ENCODE measurements around the gene NUDT16L1. TPM values are rescaled to one million over a fixed set of nuclear protein-coding genes. Genes with fewer than 3 reads are reported as not detected.

NUDT16L1 gene
- polyA plus RNA-seq, 10 donors = 15.9 to 28.0 (median 21.2) TPM

DNA sequence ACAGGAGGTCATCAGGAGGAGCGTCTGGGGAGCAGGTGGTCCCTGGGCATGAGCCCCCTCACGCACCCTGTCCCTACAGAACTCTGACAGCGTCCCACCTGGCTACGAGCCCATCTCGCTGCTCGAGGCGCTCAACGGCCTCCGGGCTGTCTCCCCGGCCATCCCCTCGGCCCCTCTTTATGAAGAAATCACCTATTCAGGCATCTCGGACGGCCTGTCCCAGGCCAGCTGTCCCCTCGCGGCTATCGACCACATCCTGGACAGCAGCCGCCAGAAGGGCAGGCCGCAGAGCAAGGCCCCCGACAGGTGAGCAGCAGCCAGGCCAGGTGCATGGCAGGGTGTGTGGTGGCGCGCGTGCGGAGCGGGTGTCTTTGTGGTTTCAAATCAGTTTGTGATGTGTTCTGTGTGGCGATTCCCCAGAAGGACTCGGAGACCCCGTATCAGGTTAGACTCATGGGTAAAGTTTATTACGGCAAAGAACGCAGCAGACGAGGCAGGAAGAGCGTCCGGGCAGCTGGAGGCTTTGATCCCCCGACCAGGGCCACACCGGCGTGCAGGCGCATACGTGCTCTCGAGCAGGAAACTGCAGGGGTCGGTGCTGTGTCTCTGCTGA is 11.8 kb upstream of the NUDT16L1 start:
- DNase-seq = no peak

DNA sequence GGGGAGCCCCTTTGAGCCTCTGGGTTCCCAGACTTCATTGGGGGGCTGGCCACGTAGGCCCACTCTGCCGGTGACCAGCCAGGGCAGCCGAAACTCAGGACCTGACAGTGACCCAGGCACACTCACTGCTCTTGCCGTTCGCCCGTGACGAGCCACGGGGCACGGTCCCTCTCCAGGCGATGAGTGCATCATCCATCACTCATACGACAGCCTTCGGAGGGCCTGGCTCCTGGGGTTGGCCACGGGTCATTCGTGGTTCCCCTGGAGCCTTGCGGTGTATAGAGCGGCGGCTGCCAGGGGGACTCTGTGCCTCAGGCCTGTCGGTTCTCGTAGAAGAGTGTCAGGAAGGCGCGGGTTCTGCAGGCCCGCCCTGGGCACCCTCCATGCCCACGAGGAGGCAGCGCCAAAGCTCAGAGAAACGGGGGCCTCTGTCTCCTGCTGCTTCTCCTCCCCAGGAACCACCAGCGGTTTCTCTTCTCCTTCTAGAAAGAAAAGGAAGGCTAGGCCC is 11.2 kb upstream of the NUDT16L1 start:
- no peak for DNase-seq

DNA sequence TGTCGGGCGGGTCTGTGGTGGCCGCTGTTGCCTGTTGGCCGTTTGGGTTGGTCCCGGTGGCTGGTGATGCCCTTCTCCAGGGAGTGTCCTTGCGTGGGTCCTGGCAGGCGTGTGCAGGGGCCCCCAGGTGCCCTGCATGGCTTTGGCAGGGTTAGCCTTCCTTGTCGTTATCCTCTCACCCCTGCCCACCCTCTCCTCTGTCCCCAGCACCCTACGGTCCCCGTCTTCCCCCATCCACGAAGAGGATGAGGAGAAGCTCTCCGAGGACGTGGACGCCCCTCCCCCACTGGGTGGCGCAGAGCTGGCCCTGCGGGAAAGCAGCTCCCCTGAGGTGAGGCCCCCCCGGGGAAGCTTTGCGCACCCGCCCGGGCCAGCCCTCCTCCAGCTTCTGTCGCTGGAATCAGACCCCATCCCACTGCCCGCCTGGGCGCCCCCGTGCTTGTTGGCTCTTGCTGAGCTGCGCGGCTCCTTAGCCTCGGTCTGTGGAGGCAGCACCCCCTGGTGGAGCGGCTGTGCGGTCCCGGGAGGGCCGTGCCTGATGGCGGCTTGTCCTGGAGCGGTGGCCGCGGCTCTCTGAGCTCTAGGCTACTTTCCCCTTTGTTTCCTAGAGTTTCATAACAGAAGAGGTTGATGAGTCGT is 10.6 kb upstream of the NUDT16L1 start:
- no peak for DNase-seq

DNA sequence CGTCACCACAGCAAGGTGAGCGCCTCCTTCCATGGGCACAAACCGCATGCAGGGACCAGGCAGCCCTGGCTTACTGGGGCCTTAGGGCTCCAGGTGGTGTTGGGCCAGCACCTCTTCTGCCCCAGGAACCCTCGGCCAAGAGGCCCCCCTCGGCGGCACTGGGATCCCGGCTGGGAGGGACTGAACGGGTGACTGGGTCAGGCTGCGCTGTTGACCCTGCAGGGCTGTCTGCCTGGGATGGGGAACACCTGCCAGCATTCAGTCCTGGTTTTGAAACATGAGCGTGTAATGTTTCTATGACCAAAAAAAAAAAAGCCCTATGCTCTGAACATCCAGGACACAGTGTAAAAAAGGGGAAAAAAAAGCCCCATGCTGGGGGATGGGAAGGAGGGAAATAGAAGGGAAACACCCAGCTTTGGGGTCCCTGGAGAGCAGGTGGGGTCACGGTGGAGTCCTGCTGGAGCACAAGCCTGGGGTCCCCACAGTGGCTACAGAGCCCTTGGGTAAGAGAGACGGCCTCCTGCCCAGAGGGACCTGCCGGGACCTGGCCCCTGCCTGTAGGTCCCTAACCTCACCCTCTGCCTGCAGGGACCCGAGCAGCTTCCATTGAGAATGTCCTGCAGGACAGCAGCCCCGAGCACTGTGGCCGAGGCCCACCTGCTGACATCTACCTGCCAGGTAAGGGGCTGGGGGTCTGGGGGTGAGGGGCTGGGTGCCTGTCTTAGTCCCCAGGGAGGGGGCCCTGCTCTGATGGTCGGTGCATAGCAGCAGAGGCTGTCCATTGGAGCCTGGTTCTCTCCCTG is 9.9 kb upstream of the NUDT16L1 start:
- DNase-seq = no peak

DNA sequence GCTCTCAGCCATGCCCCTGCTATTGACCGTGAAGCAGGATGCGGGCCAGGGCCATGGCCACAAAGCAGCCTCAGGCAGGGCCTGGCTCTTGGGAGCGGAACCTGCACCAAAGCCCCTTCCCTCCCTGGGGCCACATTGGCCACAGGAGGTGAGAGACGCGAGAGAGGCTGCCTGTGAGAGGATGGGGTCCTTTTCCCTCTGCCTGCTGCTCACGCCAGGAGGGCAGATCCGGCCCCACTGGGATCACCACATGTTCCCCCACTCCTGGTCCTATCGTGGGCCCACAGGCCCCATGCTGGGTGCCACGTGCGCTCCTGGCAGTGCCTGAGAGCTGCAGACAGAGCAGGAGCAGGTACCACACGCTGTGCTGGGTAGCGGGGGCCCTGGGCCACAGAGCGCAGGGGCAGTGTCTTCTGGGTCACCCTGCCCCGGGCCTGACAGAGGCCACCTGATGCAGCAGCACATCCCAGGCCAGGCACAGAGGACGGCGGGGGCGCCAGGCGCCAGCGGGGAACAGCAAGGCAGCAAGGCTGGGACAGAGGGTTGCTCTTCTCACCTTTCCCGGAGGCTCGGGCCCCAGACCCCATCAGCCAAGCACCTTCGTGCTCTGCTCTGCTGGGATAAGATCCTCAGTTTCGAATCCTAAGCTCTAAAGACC is 9.2 kb upstream of the NUDT16L1 start:
- DNase-seq = no peak

DNA sequence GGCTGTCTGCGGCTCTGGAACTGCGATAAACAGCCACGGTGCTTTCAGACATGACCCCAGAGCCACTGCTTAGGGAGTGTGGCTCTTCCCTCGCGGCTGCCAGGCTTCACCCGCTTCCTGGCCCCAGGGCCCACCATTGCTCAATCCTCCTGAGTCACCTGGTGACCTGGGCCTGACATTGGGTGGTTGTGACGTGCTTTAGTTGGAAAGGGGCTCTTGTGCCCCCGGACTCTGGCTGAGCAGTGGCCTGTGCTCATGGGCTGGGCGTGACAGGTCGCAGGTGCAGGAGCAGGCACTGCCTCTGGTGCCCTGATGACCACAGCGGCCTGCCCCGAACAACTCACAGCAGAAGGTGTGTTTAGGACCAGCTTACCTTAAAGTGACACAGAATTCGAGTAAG is 8.6 kb upstream of the NUDT16L1 start:
- no peak for DNase-seq

DNA sequence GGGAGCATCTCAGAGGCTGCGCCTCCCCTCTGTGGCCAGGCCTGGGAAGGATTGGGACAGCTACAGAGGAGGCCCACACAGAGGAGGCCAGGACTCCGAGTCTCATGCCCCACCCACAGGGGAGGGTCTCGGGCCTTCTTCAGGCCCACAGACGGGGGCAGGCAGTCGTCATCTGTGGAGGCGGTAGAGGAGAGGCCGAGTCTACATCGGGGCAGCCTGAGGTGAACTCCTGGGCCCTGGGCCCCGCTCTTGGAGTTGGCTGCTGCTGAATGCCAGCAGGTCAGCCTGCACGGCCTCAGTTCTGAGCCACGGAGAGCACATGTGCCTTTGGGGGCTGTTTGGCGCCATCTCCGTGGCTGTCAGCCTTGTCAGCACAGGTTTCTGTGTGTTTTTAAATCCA is 8.1 kb upstream of the NUDT16L1 start:
- no peak for DNase-seq

DNA sequence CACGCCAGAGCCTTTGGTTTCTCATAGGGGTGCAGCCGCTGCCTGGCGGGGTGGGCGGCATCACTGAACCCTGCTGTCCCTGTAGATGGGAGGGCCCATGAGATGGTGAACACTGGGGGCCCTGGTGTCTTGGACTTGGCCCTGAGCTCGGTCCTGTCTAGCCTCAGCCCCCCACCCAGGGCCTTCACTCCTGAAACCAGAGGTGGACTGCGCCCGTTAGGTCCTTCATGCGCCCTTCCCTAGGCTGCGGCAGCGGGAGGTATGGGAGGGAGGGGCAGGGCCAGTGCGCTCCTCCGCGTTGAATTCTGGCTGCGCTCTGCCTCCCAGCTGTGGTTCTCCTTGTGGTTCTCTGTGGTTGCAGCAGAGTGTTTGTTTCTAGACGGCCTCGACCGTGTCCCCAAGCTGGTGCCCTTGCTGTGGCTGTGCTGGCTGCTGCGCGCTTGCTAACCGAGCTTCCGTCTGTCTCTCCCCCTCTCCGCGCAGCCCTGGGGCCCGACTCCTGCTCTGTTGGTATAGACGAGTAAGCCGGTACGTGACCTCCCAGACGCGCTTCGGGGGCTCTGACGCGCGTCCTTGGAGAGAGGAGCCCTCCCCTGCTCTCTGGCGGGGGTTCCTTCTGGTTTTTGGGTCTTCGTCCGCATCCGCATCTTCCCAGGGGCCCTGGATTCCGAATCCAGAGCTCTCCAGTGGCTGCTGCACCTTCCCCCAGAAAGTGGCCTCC is 7.4 kb upstream of the NUDT16L1 start:
- no peak for DNase-seq

DNA sequence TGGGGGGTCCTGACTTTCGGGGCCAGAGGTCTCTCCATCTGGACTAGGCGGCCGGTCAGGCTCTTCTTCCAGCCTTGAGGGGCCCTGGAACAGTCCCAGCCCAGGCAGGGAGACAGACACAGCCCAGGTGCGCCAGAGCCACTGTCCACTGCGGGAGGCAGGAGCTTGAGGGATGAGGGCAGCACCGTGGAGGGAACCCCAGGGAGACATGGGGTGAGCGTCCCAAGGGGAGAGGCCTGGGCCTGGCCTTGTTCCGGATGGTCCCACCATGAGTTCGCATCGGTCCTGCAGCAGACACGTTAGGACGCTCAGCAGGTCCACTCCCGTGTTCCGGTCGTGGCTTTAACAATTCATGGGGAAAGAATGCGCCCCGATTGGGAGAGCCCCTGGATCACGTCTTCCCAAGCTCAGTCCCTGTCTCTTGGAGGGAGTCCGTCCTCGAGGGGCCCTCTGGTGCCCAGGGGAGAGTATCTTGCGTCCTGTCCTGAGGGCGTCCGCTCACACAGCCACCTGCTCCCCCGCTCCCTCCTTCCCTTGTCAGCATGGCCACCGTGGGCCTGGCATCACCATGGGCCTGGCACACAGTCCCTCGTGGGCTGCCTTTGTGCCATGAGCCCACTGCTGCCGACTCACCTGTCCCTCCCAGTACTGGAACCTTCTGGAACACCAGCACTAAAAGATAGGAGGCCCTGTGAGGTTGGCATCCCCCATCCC is 6.7 kb upstream of the NUDT16L1 start:
- DNase-seq = no peak

DNA sequence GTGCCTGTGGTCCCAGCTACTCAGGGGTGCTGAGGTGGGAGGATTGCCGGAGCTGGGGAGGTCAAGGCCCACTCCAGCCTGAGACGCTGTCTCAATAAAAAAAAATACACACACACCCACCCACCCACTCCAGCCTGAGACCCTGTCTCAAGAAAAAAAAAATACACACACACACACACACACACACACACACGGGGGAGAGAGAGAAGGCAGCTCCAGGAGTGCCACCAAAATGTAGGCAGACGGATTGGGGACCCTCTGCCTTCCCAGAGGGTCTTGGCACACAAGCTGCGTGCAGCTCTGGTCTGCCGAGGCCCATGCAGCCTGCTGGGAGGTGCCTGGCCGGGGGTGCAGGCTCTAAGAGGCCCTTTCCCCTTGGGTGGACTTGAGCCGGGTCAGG is 5.9 kb upstream of the NUDT16L1 start:
- DNase-seq = no peak

DNA sequence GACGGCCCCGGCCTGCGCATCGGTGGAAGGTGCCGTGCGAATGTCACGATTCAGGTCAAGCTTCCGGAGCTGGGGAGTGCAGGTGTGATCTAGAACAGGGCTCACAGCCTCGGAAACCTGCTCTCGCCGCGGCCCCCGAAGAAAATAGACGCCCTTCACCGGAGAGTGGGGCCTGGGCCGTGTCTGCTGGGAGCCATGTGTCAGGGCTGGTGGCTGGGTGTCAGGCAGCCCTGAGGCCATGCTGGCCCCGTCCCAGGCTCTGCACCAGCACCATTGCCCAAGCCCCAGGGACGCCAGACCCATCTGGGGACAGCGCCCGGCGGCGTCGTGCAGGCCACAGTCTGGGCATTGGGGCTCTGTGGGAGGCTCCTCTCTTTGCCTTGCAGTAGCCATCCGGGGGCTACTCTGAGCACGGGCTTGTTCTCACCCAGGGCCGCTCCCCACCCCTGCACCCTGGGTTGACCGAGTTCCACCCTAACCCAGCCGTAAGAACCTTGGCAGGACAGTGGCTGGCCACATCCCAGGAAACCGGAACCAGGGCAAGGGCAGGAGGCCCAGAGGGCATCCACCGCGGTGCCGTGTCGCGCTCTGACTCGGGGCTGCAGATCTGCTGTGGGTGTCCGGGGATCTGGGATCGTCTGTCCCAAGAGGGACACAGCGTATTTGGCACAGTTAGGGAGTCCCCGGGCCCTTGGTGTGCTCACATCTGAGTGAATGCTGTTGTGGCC is 5.3 kb upstream of the NUDT16L1 start:
- no peak for DNase-seq

DNA sequence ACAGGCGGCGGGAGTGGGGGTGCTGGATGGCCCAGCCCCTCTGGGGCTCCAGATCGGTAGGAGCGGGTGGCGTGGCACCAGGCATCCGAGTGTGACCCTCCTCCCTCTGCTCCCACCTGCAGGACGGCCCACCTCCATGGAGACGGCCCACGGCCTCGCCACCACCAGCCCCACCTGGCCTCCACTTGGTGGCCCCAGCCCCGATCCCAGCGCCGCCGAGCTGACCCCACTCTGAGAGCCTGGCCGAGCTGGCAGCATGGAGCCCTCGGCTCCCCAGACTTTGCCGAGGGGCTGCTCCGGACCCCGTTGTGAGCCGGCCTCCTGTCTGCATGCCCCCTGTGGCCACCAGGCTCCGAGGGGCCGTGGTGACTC is 4.7 kb upstream of the NUDT16L1 start:
- DNase-seq = no peak

DNA sequence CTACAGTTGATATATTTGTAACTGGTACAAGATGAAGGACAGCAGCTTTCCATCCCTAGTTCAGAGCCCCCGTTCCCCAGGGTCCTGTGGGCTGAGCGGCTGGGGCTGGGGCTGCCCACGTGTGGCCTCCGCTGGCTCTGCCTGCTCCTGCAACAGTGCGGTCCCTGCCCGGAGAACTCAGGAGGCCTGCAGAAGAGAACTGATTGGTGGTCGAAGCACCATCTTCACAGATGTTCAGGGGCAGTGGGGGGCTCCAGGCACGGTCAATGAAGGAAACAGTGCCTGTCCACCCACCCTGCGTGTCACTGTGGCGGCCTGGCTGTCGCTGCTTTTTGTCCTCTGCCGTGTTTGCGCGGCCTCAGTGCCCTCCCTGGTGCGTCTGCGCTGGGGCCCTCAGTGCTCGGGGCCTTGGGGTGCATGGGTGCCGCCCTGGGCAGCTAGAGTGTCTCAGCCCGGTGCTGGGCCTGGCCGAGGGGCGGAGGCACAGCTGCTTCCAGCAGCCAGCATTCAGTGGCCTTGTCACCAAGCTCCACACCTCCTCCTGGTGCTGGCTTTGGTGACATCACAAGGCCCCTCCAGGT is 4.2 kb upstream of the NUDT16L1 start:
- DNase-seq = no peak

DNA sequence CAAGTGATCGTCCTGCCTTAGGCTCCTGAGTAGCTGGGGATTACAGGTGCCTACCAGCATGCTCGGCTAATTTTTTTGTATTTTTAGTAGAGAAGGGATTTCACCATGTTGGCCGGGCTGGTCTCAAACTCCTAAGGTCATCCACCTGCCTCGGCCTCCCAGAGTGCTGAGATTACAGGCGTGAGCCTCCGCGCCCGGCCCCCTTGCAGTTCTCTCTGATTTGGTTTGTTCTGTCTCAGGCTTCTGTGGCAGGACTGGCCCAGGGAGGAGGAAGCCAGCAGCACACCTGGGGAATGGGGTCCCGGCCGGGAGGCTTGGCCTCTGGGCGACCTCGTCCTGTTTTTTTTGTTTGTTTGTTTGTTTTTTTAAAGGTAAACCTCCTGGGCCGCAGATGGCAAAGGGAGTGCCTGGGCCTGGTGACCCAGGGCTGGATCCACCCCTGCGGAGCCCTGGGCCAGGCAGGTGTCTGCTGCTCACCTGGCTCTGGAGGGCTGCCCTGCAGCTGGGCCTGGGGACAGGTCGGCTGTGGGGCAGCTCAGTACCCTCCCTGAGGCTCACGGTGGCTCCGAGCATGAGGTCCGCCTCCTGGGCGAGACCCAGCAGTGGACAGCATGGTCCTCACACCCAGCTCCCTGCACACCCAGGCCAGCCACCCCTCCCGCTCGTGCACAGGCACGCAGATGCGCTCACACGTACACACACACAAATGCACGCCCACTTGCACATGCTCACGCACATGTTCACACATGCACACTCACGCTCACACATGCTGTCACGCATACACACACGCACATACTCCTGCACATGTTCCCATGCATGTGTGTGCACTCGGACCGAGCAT is 3.3 kb upstream of the NUDT16L1 start:
- no peak for DNase-seq

DNA sequence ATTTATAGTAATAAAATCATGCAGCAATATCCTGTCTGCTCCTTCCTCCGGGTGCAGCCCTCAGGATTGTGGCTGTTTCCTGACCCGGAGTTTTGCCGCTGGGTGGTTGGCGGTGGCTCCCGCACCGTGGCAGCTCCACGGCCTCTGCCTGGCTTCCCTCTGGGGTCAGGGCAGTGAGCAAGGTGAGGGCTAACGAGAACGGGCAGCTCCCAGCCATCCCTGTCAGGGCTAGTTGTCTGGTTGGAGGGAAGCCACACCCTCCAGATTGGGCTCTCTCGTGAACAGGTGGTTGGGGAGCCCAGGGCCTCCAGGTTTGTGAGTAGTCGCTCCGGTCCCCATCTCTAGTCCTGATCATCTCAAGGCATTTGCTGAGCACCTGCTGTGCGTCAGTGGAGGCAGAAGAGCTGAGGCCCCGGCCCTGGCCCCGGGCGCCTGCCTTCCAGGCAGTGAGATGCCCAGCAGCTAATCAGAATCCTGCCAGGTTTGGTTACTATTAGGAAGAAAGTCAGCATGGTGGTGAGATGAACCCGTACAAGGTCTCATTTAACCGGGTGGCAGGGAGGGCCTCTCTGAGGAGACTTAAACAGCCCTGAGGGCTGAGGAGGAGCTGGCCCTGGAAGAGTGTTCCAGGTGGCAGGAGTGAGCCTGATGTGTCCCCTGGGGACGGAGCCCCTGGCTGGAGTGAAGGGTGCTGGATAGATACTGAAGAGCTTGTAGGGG is 2.3 kb upstream of the NUDT16L1 start:
- no peak for DNase-seq

DNA sequence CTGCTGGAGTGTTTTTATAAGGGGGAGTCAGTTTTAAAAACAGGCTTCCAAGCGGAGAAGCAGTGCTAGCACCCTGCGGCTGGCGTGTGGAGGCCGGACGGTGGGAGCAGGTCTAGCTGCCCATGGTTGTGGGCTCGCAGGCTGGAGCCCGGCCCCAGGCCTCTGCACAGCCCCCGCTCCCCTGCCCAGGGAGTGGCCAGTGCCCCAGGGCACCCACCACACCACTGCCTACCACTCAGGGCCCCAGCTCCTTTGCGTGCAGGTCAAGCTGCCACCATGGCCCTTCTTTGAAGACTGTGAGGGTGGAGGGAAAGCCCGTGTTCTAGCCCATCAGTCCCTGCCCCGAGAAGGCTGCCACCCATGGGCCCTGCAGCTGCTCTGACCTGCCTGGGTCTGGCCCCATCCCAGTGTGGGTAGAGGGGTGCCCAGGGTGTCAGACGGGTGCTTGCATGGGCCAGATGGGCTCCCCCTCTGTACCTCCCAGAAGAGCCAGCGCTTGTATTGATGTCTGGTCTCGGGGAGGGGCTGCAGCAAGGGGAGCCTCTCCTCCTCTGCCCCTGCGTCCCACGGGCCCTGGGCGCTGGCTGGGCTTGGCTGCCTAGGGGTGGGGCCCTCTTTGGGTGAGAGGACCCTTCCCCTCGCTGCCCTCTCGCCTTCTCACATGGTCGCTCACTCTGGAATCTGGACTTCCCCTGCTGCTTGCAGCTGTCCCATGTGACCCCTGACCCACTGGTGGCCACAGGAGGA is 1.5 kb upstream of the NUDT16L1 start:
- no peak for DNase-seq

DNA sequence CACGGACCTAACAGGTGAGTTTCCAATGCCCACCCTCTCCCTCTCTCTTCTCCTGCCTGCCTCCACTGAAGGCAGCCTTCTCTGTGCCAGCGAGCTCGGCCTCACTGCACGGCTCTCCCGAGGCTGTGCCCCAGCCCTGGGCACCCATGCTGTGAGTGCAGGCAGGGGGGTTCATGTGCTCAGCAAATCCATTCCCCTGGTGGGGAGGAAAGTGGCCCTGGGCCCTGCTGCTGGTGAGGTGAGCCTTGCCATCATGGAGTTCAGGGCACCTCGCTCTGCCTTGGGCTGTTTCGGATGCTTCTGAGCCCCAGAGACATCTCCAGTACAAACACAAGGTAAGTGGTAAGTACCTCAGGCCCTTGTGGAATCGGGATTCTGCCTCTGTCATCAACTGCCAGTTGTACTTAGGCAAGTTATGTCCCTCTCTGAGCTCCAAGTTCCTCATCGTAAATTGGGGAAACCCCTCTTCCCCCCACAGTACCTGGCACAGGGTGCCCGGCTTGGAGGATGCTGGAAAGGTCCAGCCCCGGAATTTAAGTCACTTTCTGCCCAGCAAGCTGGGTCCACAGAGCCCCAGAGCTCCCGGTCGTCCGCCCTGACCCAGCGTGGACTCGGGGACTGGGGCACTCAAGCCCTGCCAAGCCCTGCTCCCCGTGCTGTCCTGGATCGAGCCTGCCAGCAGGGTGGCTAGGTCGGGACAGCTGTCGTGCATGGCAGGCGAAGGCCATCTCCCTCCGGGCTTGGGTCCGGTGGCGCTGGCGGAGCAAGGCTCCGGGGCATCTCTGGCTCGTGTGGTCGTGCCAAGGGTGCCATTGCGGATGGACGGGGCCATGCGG is 684 bp upstream of the NUDT16L1 start:
- DNase-seq = no peak
